Lung (tissue), 12 donors: ENCODE data around the gene CCDC78. TPM values are rescaled to one million over a fixed set of nuclear protein-coding genes. Genes with fewer than 3 reads are reported as not detected.

ENCODE experiments used
- ATAC-seq: fragments of 200-7000 bp; cut with Tn5 transposase; one replicate; pipeline ENCODE4 v1.9.1; 2020; ENCODE audit warnings: moderate number of reproducible peaks; ENCODE audit not compliant: insufficient read depth, low FRiP score
- DNase-seq, 3 donors: peaks; one replicate each; pipeline ENCODE4 v3.0.0-alpha.2; 2013 to 2017
- H3K27ac ChIP-seq, 2 donors: one replicate each; pipeline ENCODE4 v1.5.1; 2013; ENCODE audit warnings: mild to moderate bottlenecking in 2 of 2, moderate library complexity in 2 of 2, control low read depth in 1 of 2, inconsistent platforms in 1 of 2, low read depth in 1 of 2, low read length in 1 of 2
- H3K27me3 ChIP-seq, 3 donors: one replicate each; pipeline ENCODE4 v1.5.1; 2013; ENCODE audit warnings: low read length in 2 of 3; ENCODE audit not compliant: control insufficient read depth in 3 of 3, insufficient read depth in 3 of 3
- H3K36me3 ChIP-seq, 4 donors: one replicate each; pipeline ENCODE4 v1.5.1; 2013; ENCODE audit warnings: low read length in 4 of 4, mild to moderate bottlenecking in 1 of 4, moderate library complexity in 1 of 4; ENCODE audit not compliant: control insufficient read depth in 4 of 4, insufficient read depth in 4 of 4
- H3K4me1 ChIP-seq, 5 donors: one replicate each; pipeline ENCODE4 v1.5.1; 2013; ENCODE audit warnings: low read length in 5 of 5, mild to moderate bottlenecking in 2 of 5, moderate library complexity in 1 of 5; ENCODE audit not compliant: control insufficient read depth in 5 of 5, insufficient read depth in 5 of 5
- H3K4me3 ChIP-seq: one replicate; pipeline ENCODE4 v1.5.1; 2013; ENCODE audit warnings: mild to moderate bottlenecking, control low read depth, moderate library complexity
- H3K9ac ChIP-seq, 2 donors: one replicate each; pipeline ENCODE4 v1.5.1; 2013; ENCODE audit warnings: low read length in 2 of 2, control low read depth in 1 of 2; ENCODE audit not compliant: insufficient read depth in 1 of 2
- H3K9me3 ChIP-seq, 4 donors: one replicate each; pipeline ENCODE4 v1.5.1; 2013; ENCODE audit warnings: low read length in 3 of 4, mild to moderate bottlenecking in 1 of 4, moderate library complexity in 1 of 4; ENCODE audit not compliant: control insufficient read depth in 4 of 4, insufficient read depth in 3 of 4
- WGBS, 2 donors: extraction: QIAGEN DNeasy Blood & Tissue Kit; methylation state at CpG; one replicate each; pipeline ENCODE4 v1.1.7; 2013; 5-methylcytosine and 5-hydroxymethylcytosine counted together
- polyA plus RNA-seq, 2 donors: library from polyadenylated mRNA; stranded (reverse); fragments of 200-250 nt; gene quantifications; one replicate each; pipeline ENCODE4 v1.2.1, GENCODE V29; 2013
- total RNA-seq, 2 donors: library from RNA; depleted of rRNA in 1 of 2; stranded (reverse); fragments of >200 nt in 1 of 2; gene quantifications; one replicate each; pipeline ENCODE4 v1.2.1, GENCODE V29; 2014 to 2021
- TF ChIP-seq, protein P1 (sequence below): IDR thresholded peaks from 2 replicates; pipeline ENCODE4 v1.5.1; 2012; ENCODE audit warnings: mild to moderate bottlenecking; ENCODE audit errors: control extremely low read depth, extremely low read depth
- donor health status: control.
- donor health status: control.
- donor health status: Bipolar disorder and iron deficiency.
- donor health status: healthy.
- donor health status: DM: yes; HTN: yes; CAD: no.

The CCDC78 gene
- total and polyA plus RNA-seq, 4 donors = 25.6 to 71.6 (median 37.0) TPM

GRCh38 chr16:718922-719321, 7.3 kb downstream of the CCDC78 start:
- ATAC-seq (no peak), DNase-seq (no peak)
- Histone ChIP-seq H3K4me1 (peaks cover 0 to 30% (median 13%) of the 10 kb centered on the region in 5 donors), H3K27ac (no peak overlapping the region), H3K4me3 (no peak overlapping the region), H3K27me3 (peaks cover 0 to 9% (median 0%) of the 10 kb centered on the region in 3 donors), H3K36me3 (no peaks in the 10 kb centered on the region), H3K9me3 (no peaks in the 10 kb centered on the region), H3K9ac (no peak overlapping the region)
- WGBS, 2 donors = 77 to 79% methylated on average over 6 of the region's 6 CpGs
- TF ChIP-seq, protein P1, sequence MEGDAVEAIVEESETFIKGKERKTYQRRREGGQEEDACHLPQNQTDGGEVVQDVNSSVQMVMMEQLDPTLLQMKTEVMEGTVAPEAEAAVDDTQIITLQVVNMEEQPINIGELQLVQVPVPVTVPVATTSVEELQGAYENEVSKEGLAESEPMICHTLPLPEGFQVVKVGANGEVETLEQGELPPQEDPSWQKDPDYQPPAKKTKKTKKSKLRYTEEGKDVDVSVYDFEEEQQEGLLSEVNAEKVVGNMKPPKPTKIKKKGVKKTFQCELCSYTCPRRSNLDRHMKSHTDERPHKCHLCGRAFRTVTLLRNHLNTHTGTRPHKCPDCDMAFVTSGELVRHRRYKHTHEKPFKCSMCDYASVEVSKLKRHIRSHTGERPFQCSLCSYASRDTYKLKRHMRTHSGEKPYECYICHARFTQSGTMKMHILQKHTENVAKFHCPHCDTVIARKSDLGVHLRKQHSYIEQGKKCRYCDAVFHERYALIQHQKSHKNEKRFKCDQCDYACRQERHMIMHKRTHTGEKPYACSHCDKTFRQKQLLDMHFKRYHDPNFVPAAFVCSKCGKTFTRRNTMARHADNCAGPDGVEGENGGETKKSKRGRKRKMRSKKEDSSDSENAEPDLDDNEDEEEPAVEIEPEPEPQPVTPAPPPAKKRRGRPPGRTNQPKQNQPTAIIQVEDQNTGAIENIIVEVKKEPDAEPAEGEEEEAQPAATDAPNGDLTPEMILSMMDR = no peak

- no peak overlapping the region for H3K27ac ChIP-seq
- TF ChIP-seq, protein P1 = no peak
- H3K9me3 ChIP-seq = no peaks in the 10 kb centered on the region
- DNase-seq = no peak
- H3K4me3 ChIP-seq = no peak overlapping the region
- no peaks in the 10 kb centered on the region for H3K36me3 ChIP-seq
- no peak for ATAC-seq
- WGBS, 2 donors = 89 to 93% methylated on average over 9 of the region's 9 CpGs
- H3K4me1 ChIP-seq = peaks cover 0 to 30% (median 13%) of the 10 kb centered on the region in 5 donors
- no peak overlapping the region for H3K9ac ChIP-seq
- H3K27me3 ChIP-seq = peaks cover 0 to 9% (median 0%) of the 10 kb centered on the region in 3 donors
These were observed 7.9 kb downstream of the CCDC78 start for GRCh38 chr16:718389-718788.

DNA sequence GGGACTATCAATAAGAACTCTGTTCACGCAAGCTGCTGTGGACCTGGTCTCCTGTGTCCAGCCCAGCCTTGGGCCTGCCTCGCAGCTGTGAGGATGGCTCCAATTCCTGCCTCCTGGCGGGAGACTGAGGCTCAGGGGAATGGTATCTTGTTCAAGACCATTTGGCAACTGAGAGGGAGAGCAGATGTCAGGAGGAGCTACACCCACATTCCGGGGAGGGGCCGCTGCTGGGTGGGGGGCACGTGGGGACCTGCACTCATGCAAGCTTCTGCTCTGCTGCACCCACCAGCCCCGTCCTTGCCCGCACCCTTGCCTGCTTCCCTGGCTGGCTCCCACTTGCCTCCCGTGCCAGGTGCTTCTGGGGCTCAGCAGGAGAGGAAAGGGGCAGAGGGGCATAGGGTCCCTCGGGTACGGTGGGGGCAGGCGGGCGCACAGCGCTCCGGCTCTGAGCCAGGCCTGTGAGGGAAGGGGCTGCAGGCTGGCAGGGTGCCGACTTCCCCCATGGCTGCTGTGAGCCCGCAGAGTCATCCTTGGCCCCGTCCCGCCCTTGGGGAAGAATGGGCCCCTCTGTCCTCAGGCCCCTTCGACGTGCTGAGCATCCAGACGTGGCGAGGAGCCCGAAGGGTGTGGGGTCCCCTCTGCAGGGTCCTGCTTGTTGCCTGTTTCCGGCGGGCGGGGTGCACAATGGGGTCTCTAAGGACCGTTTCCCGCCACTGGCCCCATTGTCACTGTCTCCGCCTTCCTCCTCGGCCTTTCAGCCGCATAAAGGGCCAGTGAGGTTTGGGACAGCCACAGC, 8.6 kb downstream of the CCDC78 start:
- no peak for DNase-seq
- peaks cover 0 to 30% (median 13%) of the 10 kb centered on the region in 5 donors for H3K4me1 ChIP-seq

More for the DNA sequence above, 8.6 kb downstream of the CCDC78 start:
- Histone ChIP-seq H3K27ac (no peak overlapping the region), H3K27me3 (peaks cover 0 to 9% (median 0%) of the 10 kb centered on the region in 3 donors), H3K36me3 (no peaks in the 10 kb centered on the region), H3K9ac (no peak overlapping the region), H3K9me3 (no peaks in the 10 kb centered on the region), H3K4me3 (no peak overlapping the region)
- ATAC-seq = no peak
- WGBS, 2 donors = 77 to 84% methylated on average over 32 of the region's 32 CpGs
- TF ChIP-seq, protein P1 = no peak
